HT1080 (cell line): ENCODE data around the gene YWHAQ. TPM values are rescaled to one million over a fixed set of nuclear protein-coding genes. Genes with fewer than 3 reads are reported as not detected.
"Not testable (repeated sequence)": the region's sequence is repeated elsewhere in the genome, so short reads cannot be mapped to it uniquely, and the experiment has no call there.

Experiments used
- DNase-seq: peaks from one replicate; pipeline ENCODE4 v3.0.0-alpha.2; 2015; ENCODE audit warnings: low read depth
- total RNA-seq: library from RNA; depleted of rRNA; stranded (reverse); fragments of >200 nt; shearing (Covaris generic); gene quantifications from 2 replicates; pipeline ENCODE4 v1.2.3, GENCODE V29; 2014

Gene YWHAQ
- total RNA-seq, 1 experiment from 2014 or later, result 533 TPM

GRCh38 chr2:9631878-9632700, 1.3 kb upstream of the YWHAQ start:
- no peak for DNase-seq

- no peak for DNase-seq
These were observed 689 bp upstream of the YWHAQ start for GRCh38 chr2:9631553-9631819.

- DNase-seq, result peak; percentile 63
These were observed 571 bp downstream of the YWHAQ start for GRCh38 chr2:9630117-9630735.

GRCh38 chr2:9629222-9630116, 1.3 kb downstream of the YWHAQ start:
- DNase-seq, result peak; percentile 31

- no peak for DNase-seq
These were observed 3.5 kb downstream of the YWHAQ start for GRCh38 chr2:9627310-9627709.

GRCh38 chr2:9623151-9623550, 7.6 kb downstream of the YWHAQ start:
- DNase-seq, result no peak

- not testable (repeated sequence) for DNase-seq
These were observed 9.1 kb downstream of the YWHAQ start for GRCh38 chr2:9621655-9622054.

GRCh38 chr2:9618410-9618809, 12.4 kb downstream of the YWHAQ start:
- no peak for DNase-seq

GRCh38 chr2:9617749-9618148, 13.0 kb downstream of the YWHAQ start:
- DNase-seq, result peak; percentile 48

GRCh38 chr2:9617296-9617695, 13.5 kb downstream of the YWHAQ start:
- DNase-seq, result no peak

- DNase-seq, result no peak
These were observed 16.2 kb downstream of the YWHAQ start for GRCh38 chr2:9614562-9614961.

- peak; percentile 66 for DNase-seq
These were observed 17.5 kb downstream of the YWHAQ start for GRCh38 chr2:9613291-9613690.

GRCh38 chr2:9611549-9611912, 19.3 kb downstream of the YWHAQ start:
- not testable (repeated sequence) for DNase-seq

GRCh38 chr2:9610781-9611548, 19.8 kb downstream of the YWHAQ start:
- no peak for DNase-seq

GRCh38 chr2:9608491-9608890, 22.3 kb downstream of the YWHAQ start:
- not testable (repeated sequence) for DNase-seq

- DNase-seq, result no peak
These were observed 28.4 kb downstream of the YWHAQ start for GRCh38 chr2:9602412-9602811.

GRCh38 chr2:9601397-9601796, 29.4 kb downstream of the YWHAQ start:
- DNase-seq, result no peak

GRCh38 chr2:9599430-9599829, 31.4 kb downstream of the YWHAQ start:
- no peak for DNase-seq

GRCh38 chr2:9596621-9597311, 34.0 kb downstream of the YWHAQ start:
- DNase-seq, result no peak

GRCh38 chr2:9595746-9596145, 35.1 kb downstream of the YWHAQ start:
- no peak for DNase-seq

- DNase-seq, result peak; percentile 50
These were observed 35.5 kb downstream of the YWHAQ start for GRCh38 chr2:9595256-9595655.
